ENCODE results near the gene LRRN4.

LRRN4 gene

DNA sequence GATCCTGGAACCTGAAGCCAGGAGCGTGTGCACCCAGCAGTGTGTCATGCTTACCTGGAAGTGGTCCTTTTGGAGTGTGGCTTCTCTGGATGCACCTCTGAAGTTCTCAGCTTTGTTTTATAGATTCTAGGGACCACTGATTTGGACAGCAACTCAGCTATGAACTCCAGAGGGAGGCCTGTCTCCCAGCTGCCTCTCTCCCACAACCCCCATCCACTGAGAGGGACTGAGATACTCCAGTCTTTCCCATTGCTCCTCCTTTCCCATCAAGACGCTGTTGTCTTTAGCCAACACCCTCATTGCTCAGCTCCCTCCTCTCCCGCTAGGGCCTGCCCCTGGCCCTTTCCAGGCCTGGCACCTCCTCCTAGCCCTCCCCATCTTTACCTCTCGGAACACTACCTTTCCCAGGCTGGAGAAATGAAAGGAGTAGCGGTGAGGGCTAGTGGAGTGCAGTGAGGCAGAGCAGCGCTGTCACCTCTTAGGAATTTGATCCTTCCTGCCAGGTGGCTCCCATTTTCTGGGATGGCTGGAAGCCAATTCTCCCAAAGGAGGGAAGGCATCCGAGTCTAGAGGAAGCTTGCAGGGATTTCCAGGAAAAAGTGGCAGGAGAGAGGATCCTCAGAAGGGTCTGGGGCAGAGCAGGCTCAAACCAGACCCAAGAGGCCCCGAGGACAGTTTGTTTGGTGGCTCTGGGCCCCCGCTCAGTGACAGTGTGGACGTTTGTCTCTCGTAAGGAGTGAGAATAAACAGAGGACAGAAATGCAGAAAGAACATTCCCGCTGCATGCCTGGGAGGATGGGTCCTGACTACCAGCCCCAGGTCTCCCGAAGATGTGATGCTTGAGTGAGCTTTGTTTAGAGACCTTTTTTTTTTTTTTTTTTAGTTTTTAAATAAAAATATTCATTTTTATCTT lies at the start of gene LRRN4:
TSS of gene LRRN4 (minus strand) at position 285 of the 913 bp plus-strand sequence. CDS start 1,261 bp downstream, outside the sequence.
- FAIRE-seq, result no peak

GRCh38 chr20:6103301-6103700 lies 49.4 kb upstream of the LRRN4 start:
- FAIRE-seq, result no peak

DNA sequence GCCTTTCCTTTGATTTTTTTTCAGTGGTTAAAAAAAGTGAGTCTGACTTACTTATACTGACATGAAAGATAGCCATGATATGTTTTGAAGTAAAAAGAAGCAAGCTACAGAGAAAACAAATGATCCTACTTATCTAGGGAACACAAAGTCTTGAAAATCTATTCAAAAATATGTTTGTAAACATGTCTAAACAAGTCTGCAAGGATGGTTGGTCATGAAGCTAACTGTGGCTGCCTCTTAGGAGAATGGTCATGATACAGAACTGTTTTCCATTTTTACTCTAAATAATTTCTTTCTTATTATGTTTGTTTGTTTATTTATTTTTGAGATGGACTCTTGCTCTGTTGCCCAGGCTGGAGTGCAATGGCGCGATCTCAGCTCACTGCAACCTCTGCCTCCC lies 47.5 kb upstream of the LRRN4 start:
- FAIRE-seq, result no peak

- FAIRE-seq, result no peak
Measured at GRCh38 chr20:6100246-6100645, 46.4 kb upstream of the LRRN4 start.

DNA sequence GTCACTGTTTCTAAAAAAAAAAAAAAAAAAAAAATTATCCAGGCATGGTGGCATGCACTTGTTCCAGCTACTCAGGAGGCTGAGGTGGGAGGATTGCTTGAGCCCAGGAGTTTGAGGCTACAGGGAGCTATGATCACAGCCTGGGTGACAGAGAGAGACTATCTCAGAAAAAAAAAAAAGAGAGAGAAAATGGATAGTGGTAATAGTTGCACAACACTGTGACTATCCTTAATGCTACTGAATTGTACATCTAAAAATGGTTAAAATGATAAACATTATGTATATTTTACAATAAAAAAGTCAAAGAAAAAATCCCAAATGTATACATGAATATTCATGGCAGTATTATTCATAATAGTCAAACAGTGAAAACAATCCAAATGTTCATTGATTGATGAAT lies 46.0 kb upstream of the LRRN4 start:
- FAIRE-seq, result no peak

- no peak for FAIRE-seq
Measured at GRCh38 chr20:6095409-6095808, 41.5 kb upstream of the LRRN4 start.

DNA sequence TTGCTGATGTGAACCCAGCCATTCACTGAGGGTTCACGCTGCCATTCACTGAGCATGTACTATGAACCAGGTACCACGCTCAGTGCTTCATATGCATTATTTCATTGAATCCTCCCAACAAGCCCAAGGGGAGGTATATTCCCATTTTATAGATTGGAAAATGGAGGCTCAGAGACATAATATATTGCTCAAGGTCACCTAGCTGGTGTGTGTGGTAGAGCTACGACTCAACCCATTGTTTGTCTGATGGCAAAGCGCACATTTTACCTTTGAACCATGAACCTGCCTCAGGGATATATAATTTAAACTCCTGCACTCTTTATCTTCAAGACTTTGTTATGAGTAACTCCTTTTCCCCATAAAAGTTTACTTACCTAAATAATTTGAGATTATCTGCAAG lies 40.7 kb upstream of the LRRN4 start:
- no peak for FAIRE-seq

- FAIRE-seq, result no peak
Measured at GRCh38 chr20:6094063-6094462, 40.2 kb upstream of the LRRN4 start.

- no peak for FAIRE-seq
Measured at GRCh38 chr20:6091661-6092060, 37.8 kb upstream of the LRRN4 start.

DNA sequence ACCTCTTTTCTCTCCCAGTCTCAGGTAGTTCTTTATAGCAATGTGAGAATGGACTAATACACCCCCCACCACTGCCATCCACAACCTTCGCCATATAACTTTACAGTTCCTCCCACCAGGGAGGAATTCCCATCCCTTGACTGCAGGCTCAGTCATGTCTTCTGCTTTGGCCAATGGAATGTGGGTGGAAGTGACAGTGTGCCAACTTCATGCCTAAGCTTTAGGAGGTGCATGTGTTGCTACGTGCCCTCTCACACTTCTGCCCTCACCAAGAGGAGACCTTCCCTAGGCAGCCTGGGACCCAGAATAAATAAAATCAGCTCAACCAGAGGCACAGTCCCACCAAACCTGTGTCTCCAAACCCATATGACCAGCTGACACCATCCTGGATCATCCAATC lies 33.0 kb upstream of the LRRN4 start:
- no peak for FAIRE-seq

GRCh38 chr20:6083926-6084325 lies 30.1 kb upstream of the LRRN4 start:
- FAIRE-seq, result no peak

DNA sequence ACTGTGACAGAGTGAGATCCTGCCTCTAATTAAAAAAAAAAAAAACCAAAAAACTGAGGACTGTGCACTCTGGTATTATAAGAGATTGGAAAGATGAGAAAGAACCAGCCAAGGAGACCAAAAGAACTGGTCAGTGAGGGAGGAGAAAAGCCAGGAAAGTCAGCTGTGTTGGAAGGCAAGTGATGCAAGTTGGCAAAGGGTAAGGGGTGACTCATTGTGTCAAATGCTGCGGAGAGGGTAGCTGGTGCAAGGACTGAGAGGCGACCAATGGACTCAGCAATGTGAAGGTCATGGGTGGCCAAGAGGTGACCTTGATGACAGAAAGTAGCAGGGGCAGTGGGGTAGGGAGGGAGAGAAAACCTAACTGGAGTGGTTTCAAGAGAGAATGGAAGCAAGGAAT lies 27.4 kb upstream of the LRRN4 start:
- no peak for FAIRE-seq

DNA sequence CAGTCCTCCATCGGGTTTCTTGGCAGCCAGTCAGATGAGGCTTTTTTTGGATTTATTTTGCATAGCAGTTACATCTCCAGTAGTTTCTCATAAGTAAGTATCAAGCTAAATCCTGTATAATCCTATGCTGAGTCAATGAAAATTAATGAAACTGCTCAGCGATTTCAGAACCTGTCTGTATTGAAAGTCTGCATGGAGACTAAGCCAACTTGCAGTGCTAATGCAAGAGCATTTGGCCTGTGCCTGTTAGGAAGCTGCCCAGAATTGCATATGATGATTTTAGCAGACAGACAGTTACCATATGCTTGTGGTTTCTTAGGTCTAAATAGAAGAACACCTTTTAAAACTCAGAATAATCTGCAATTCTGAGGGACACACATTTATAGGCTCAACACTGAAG lies 25.2 kb upstream of the LRRN4 start:
- no peak for FAIRE-seq

GRCh38 chr20:6075428-6076219 lies 21.8 kb upstream of the LRRN4 start:
- FAIRE-seq, result no peak

DNA sequence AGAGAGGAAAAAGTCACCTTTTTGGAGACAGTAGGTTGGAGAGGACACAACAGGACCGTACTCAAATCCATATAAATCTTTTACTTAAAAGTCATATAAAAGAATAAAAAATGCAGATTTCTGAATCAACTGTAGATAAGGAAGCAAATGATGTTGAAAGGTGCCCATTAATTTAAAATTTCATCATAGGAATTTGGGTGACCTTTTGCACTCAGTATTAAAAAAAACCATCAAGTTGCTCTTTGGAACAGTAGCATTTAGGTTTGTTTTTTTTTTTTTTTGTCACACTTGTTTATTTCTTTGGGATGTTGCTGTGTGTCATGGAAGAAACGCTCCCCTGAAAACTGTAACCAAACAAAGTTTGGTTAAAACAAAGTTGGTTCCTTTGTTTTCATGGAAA lies 20.9 kb upstream of the LRRN4 start:
- no peak for FAIRE-seq

DNA sequence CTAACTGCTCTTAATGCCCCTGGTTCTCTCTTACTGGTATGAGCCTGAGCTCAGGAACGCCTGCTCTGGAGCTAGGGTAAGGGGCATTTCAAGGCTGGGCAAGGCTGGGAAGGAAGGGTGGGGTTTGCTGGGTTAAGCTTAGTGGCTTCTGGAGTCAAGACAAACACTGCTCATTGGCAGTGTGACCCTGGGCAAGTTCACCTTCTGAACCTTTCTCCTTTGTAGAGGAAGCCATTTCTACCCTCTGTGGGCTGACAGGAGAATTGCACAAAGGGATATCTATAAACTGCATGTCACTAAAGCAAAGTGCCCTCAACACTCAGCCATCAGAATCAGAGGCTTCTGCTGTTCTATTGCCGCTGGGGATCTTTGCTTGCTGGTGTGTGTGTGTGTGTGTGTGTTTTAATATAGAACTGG lies 20.3 kb upstream of the LRRN4 start:
- no peak for FAIRE-seq

- FAIRE-seq, result no peak
Measured at GRCh38 chr20:6070829-6071695, 17.2 kb upstream of the LRRN4 start.

DNA sequence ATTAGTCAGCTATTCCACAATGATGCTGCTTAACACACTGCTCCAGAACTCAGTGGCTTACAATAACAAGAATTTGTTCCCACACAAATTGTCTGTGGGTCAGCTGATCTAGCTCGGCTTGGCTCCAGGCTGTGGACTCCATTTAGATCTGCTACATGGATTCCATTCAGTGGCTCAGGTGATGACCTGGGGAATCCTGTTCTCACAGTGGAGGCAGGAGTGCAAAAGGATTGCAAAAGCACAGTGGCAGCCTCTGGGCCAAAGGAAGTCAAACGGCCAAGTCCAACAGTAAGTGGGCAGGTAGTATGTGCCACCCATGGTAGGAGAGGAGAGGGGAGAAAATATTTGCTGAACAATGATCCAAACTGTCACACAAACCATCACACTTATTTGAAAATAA lies 15.8 kb upstream of the LRRN4 start:
- FAIRE-seq, result no peak

- no peak for FAIRE-seq
Measured at GRCh38 chr20:6067763-6068318, 14.0 kb upstream of the LRRN4 start.

GRCh38 chr20:6066582-6066981 lies 12.7 kb upstream of the LRRN4 start:
- FAIRE-seq, result no peak

GRCh38 chr20:6061544-6061943 lies 7.7 kb upstream of the LRRN4 start:
- no peak for FAIRE-seq

DNA sequence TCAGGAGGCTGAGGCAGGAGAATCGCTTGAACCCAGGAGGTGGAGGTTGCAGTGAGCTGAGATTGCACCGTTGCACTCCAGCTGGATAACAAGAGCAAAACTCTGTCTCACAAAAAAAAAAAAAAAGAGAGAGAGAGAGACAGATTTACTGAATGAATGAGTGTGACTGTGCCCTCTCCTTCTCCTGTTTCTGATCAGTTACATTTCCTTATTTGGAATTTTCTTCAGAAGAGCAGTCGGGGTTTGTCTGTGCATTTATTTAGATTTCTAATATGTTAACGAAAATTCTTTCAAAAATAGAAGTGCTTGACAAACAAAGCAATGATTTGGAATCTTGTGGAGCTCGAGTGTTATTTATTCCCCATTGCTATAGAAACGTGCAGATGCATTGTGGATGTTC lies 6.4 kb upstream of the LRRN4 start:
- FAIRE-seq, result no peak

All from endometrium (tissue), 2 donors.